Erythroblast (primary cell): ENCODE data around the gene DYNLRB1.

ENCODE experiments used
- GATA1 ChIP-seq: IDR thresholded peaks from 2 replicates; pipeline ENCODE4 v1.6.1; 2011; ENCODE audit warnings: low read depth, mild to moderate bottlenecking, control low read depth, low read length, moderate library complexity
- POLR2A ChIP-seq: IDR thresholded peaks from 2 replicates; pipeline ENCODE4 v1.6.1; 2011; ENCODE audit warnings: mild to moderate bottlenecking, low read length

- TF ChIP-seq POLR2A (no peak), GATA1 (no peak)
Measured at GRCh38 chr20:34539756-34540155, 23.5 kb downstream of the DYNLRB1 start.
